Muscle layer of duodenum (tissue), 2 donors: ENCODE data around the gene AOC3.
"Not testable (repeated sequence)": the region's sequence is repeated elsewhere in the genome, so short reads cannot be mapped to it uniquely, and the experiment has no call there.

Experiments used
- H3K27ac ChIP-seq: one replicate; pipeline ENCODE4 v1.7.0; 2013; ENCODE audit warnings: mild to moderate bottlenecking, low read length
- H3K27me3 ChIP-seq: one replicate; pipeline ENCODE4 v1.7.0; 2013; ENCODE audit warnings: low read depth, mild to moderate bottlenecking, control low read depth, low read length
- H3K36me3 ChIP-seq, 2 donors: one replicate each; pipeline ENCODE4 v1.7.0; 2013; ENCODE audit warnings: low read length in 2 of 2, control low read depth in 1 of 2, mild to moderate bottlenecking in 1 of 2; ENCODE audit not compliant: insufficient read depth in 2 of 2, control insufficient read depth in 1 of 2
- H3K4me1 ChIP-seq, 2 donors: one replicate each; pipeline ENCODE4 v1.7.0; 2013; ENCODE audit warnings: low read length in 2 of 2, mild to moderate bottlenecking in 2 of 2, control low read depth in 1 of 2, moderate library complexity in 1 of 2; ENCODE audit not compliant: insufficient read depth in 2 of 2, control insufficient read depth in 1 of 2
- H3K4me3 ChIP-seq, 2 donors: one replicate each; pipeline ENCODE4 v1.7.0; 2013; ENCODE audit warnings: low read length in 2 of 2, low read depth in 1 of 2, mild to moderate bottlenecking in 1 of 2
- H3K9me3 ChIP-seq, 2 donors: one replicate each; pipeline ENCODE4 v1.7.0; 2013; ENCODE audit warnings: low read length in 2 of 2, control low read depth in 1 of 2, mild to moderate bottlenecking in 1 of 2; ENCODE audit not compliant: control insufficient read depth in 1 of 2
- donor health status: healthy.

The AOC3 gene

GRCh38 chr17:42855048-42855596 lies 4.1 kb downstream of the AOC3 start:
- no peaks in the 10 kb centered on the region for H3K27me3 ChIP-seq
- no peaks in the 10 kb centered on the region for H3K9me3 ChIP-seq
- H3K36me3 ChIP-seq: peaks cover 0 to 19% of the 10 kb centered on the region in 2 donors
- no peak overlapping the region for H3K27ac ChIP-seq
- H3K4me1 ChIP-seq: peaks cover 0 to 29% of the 10 kb centered on the region in 2 donors
- peak overlapping the region; percentile 30 to 77 for H3K4me3 ChIP-seq

- not testable (repeated sequence) for H3K9me3 ChIP-seq, H3K27me3 ChIP-seq, H3K27ac ChIP-seq, H3K4me3 ChIP-seq
- peaks cover 0 to 28% of the 10 kb centered on the region in 2 donors for H3K4me1 ChIP-seq
- peaks cover 0 to 19% of the 10 kb centered on the region in 2 donors for H3K36me3 ChIP-seq
Measured at GRCh38 chr17:42856093-42856492, 5.1 kb downstream of the AOC3 start.

GRCh38 chr17:42856516-42856915 lies 5.5 kb downstream of the AOC3 start:
- H3K4me1 ChIP-seq: peaks cover 0 to 28% of the 10 kb centered on the region in 2 donors
- not testable (repeated sequence) for H3K9me3 ChIP-seq, H3K27me3 ChIP-seq, H3K27ac ChIP-seq, H3K4me3 ChIP-seq
- H3K36me3 ChIP-seq: peaks cover 0 to 19% of the 10 kb centered on the region in 2 donors

- peaks cover 0 to 28% of the 10 kb centered on the region in 2 donors for H3K4me1 ChIP-seq
- no peaks in the 10 kb centered on the region for H3K9me3 ChIP-seq
- peaks cover 0 to 19% of the 10 kb centered on the region in 2 donors for H3K36me3 ChIP-seq
- H3K27ac ChIP-seq: no peak overlapping the region
- no peak overlapping the region for H3K4me3 ChIP-seq
- H3K27me3 ChIP-seq: no peaks in the 10 kb centered on the region
Measured at GRCh38 chr17:42857389-42857788, 6.4 kb downstream of the AOC3 start.

GRCh38 chr17:42865638-42866094 lies 14.7 kb downstream of the AOC3 start:
- Histone ChIP-seq H3K27ac (no peak overlapping the region), H3K27me3 (no peaks in the 10 kb centered on the region), H3K36me3 (peaks cover 0 to 5% of the 10 kb centered on the region in 2 donors), H3K4me3 (no peak overlapping the region), H3K4me1 (peaks cover 0 to 14% of the 10 kb centered on the region in 2 donors), H3K9me3 (peaks cover 0 to 3% of the 10 kb centered on the region in 2 donors)

- Histone ChIP-seq H3K9me3 (peaks cover 0 to 4% of the 10 kb centered on the region in 2 donors), H3K27ac (no peak overlapping the region), H3K4me3 (no peak overlapping the region)
Measured at GRCh38 chr17:42866216-42866615, 15.2 kb downstream of the AOC3 start.

GRCh38 chr17:42866631-42867575 lies 15.9 kb downstream of the AOC3 start:
- peaks cover 0 to 14% of the 10 kb centered on the region in 2 donors for H3K4me1 ChIP-seq
- no peaks in the 10 kb centered on the region for H3K27me3 ChIP-seq
- no peak overlapping the region for H3K4me3 ChIP-seq
- H3K9me3 ChIP-seq: peaks cover 0 to 4% of the 10 kb centered on the region in 2 donors
- peaks cover 0 to 5% of the 10 kb centered on the region in 2 donors for H3K36me3 ChIP-seq
- no peak overlapping the region for H3K27ac ChIP-seq

More at GRCh38 chr17:42866216-42866615, 15.2 kb downstream of the AOC3 start:
- H3K36me3 ChIP-seq: peaks cover 0 to 5% of the 10 kb centered on the region in 2 donors
- H3K4me1 ChIP-seq: peaks cover 0 to 14% of the 10 kb centered on the region in 2 donors
- no peaks in the 10 kb centered on the region for H3K27me3 ChIP-seq

GRCh38 chr17:42867694-42868261 lies 16.8 kb downstream of the AOC3 start:
- H3K27me3 ChIP-seq, H3K36me3 ChIP-seq: not testable (repeated sequence)

GRCh38 chr17:42868338-42868737 lies 17.3 kb downstream of the AOC3 start:
- Histone ChIP-seq H3K4me3 (no peak overlapping the region), H3K4me1 (peaks cover 0 to 14% of the 10 kb centered on the region in 2 donors), H3K9me3 (peaks cover 0 to 4% of the 10 kb centered on the region in 2 donors), H3K36me3 (peaks cover 0 to 5% of the 10 kb centered on the region in 2 donors), H3K27me3 (no peaks in the 10 kb centered on the region), H3K27ac (no peak overlapping the region)

More at GRCh38 chr17:42867694-42868261, 16.8 kb downstream of the AOC3 start:
- H3K4me3 ChIP-seq, H3K9me3 ChIP-seq, H3K27ac ChIP-seq: not testable (repeated sequence)
- H3K4me1 ChIP-seq: peaks cover 0 to 14% of the 10 kb centered on the region in 2 donors

- H3K4me3 ChIP-seq: no peak overlapping the region
- H3K27ac ChIP-seq: no peak overlapping the region
- H3K36me3 ChIP-seq: peaks cover 0 to 5% of the 10 kb centered on the region in 2 donors
- no peaks in the 10 kb centered on the region for H3K27me3 ChIP-seq
- H3K4me1 ChIP-seq: no peaks in the 10 kb centered on the region
- peaks cover 0 to 4% of the 10 kb centered on the region in 2 donors for H3K9me3 ChIP-seq
Measured at GRCh38 chr17:42871647-42872046, 20.6 kb downstream of the AOC3 start.
